ENCODE results near the gene ZFP3. TPM values are rescaled to one million over a fixed set of nuclear protein-coding genes. Genes with fewer than 3 reads are reported as not detected.
"Not testable (repeated sequence)": the region's sequence is repeated elsewhere in the genome, so short reads cannot be mapped to it uniquely, and the experiment has no call there.

Gene ZFP3
- polyA plus RNA-seq, 1 of the 3 experiments (the other 2 are of a cell fraction): 1.5 TPM

GRCh38 chr17:5135726-5136579 is 57.7 kb downstream of the ZFP3 start:
- Histone ChIP-seq H3K27ac (ENCODE audit: low read depth in 2 of 2, low read length in 1 of 2) (no peak overlapping the region), H4K20me1 (ENCODE audit: insufficient read depth) (no peaks in the 10 kb centered on the region), H3F3A (replicated peaks; ENCODE audit: insufficient read depth) (no peaks in the 10 kb centered on the region), H3K4me3 (ENCODE audit: low read depth in 2 of 2, low read length in 1 of 2) (no peak overlapping the region), H3K9ac (no peak overlapping the region), H3K79me2 (ENCODE audit: insufficient read depth) (no peaks in the 10 kb centered on the region), H3K36me3 (replicated peaks in 1 of 2; ENCODE audit: control insufficient read depth in 1 of 2, insufficient read depth in 2 of 2, low read length in 1 of 2) (no peaks in the 10 kb centered on the region), H3K9me3 (no peaks in the 10 kb centered on the region), H3K4me2 (no peak overlapping the region), H3K27me3 (ENCODE audit: insufficient read depth) (no peaks in the 10 kb centered on the region), H3K9me2 (no peaks in the 10 kb centered on the region), H3K4me1 (ENCODE audit: control insufficient read depth in 1 of 2, insufficient read depth in 2 of 2, low read depth in 1 of 2, low read length in 1 of 2) (no peaks in the 10 kb centered on the region), H2AFZ (ENCODE audit: low read depth) (no peak overlapping the region)
- WGBS (ENCODE audit: low lambda C conversion rate): 23% methylated on average over 8 of the region's 14 CpGs
- ChIA-PET CTCF (no interaction called here), POLR2A (no interaction called here)
- TF ChIP-seq GABPA (IDR thresholded peaks at IDR 0.05; ENCODE audit: low read depth) (no peak), PBX3 (IDR thresholded peaks at IDR 0.05) (no peak), REST (IDR thresholded peaks at IDR 0.05; ENCODE audit: low read depth, low read length) (no peak), RCOR1 (IDR thresholded peaks at IDR 0.05; ENCODE audit: low read length) (no peak), TCF12 (IDR thresholded peaks at IDR 0.05) (no peak), FOXM1 (IDR thresholded peaks at IDR 0.05; ENCODE audit: low read depth) (no peak), NRF1 (IDR thresholded peaks at IDR 0.05; ENCODE audit: low read depth, low read length) (no peak), FOXJ3 (CRISPR knock-in tag; IDR thresholded peaks at IDR 0.05) (no peak), RAD21 (IDR thresholded peaks at IDR 0.05; ENCODE audit: low read length) (no peak), MAX (IDR thresholded peaks at IDR 0.05; ENCODE audit: low read depth) (no peak), SIN3A (IDR thresholded peaks at IDR 0.05; ENCODE audit: borderline replicate concordance, low read depth, low read length) (no peak), IRF3 (IDR thresholded peaks at IDR 0.05; ENCODE audit: low read depth, low read length) (no peak), SMC3 (IDR thresholded peaks at IDR 0.05; ENCODE audit: low read depth, low read length) (no peak), USF1 (IDR thresholded peaks at IDR 0.05; ENCODE audit: borderline replicate concordance, low read depth) (no peak), TAF1 (IDR thresholded peaks at IDR 0.05; ENCODE audit: borderline replicate concordance, low read depth, low read length) (no peak)
- DNase-seq: no peak

- DNase-seq: peak; percentile 6
- CTCF ChIA-PET; POLR2A ChIA-PET; H2AFZ ChIP-seq (ENCODE audit: low read depth); H3K27ac ChIP-seq (ENCODE audit: low read depth in 2 of 2, low read length in 1 of 2); H3K27me3 ChIP-seq (ENCODE audit: insufficient read depth); H3F3A ChIP-seq (replicated peaks; ENCODE audit: insufficient read depth); H3K79me2 ChIP-seq (ENCODE audit: insufficient read depth); H3K36me3 ChIP-seq (replicated peaks in 1 of 2; ENCODE audit: control insufficient read depth in 1 of 2, insufficient read depth in 2 of 2, low read length in 1 of 2); H3K9me2 ChIP-seq; H3K4me2 ChIP-seq; H3K9me3 ChIP-seq; H3K4me1 ChIP-seq (ENCODE audit: control insufficient read depth in 1 of 2, insufficient read depth in 2 of 2, low read depth in 1 of 2, low read length in 1 of 2); H4K20me1 ChIP-seq (ENCODE audit: insufficient read depth); H3K9ac ChIP-seq; H3K4me3 ChIP-seq (ENCODE audit: low read depth in 2 of 2, low read length in 1 of 2): not testable (repeated sequence)
- 28% methylated on average over 5 of the region's 14 CpGs for WGBS (ENCODE audit: low lambda C conversion rate)
Observed at GRCh38 chr17:5136580-5137412, 58.5 kb downstream of the ZFP3 start.
